ENCODE data around the gene UBR1.

Gene UBR1

DNA sequence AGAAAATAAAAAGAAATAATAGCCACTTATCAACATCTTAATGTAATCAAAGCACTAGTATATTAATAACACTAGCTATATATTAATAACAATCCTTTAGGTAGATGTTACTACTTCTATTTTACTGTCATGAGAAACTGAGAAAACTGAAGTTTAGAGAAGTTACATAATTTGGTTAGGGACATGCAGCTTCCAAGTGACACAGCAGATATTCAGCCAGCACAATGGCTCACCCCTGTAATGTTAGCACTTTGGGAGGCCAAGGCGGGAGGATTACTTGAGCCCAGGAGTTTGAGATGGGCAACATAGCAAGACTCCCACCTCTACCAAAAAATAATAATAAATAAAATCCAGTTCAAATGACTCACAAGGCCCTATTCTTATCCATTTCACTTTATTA lies 1.9 kb upstream of the UBR1 start:
- DNase-seq (ENCODE audit: low read depth) = no peak
- TF ChIP-seq, protein P1, sequence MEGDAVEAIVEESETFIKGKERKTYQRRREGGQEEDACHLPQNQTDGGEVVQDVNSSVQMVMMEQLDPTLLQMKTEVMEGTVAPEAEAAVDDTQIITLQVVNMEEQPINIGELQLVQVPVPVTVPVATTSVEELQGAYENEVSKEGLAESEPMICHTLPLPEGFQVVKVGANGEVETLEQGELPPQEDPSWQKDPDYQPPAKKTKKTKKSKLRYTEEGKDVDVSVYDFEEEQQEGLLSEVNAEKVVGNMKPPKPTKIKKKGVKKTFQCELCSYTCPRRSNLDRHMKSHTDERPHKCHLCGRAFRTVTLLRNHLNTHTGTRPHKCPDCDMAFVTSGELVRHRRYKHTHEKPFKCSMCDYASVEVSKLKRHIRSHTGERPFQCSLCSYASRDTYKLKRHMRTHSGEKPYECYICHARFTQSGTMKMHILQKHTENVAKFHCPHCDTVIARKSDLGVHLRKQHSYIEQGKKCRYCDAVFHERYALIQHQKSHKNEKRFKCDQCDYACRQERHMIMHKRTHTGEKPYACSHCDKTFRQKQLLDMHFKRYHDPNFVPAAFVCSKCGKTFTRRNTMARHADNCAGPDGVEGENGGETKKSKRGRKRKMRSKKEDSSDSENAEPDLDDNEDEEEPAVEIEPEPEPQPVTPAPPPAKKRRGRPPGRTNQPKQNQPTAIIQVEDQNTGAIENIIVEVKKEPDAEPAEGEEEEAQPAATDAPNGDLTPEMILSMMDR (IDR thresholded peaks at IDR 0.05; ENCODE audit: low read length, missing control alignments) = no peak
- H3K4me3 ChIP-seq (replicated peaks; ENCODE audit: low read depth, low read length) = no peak overlapping the region

DNA sequence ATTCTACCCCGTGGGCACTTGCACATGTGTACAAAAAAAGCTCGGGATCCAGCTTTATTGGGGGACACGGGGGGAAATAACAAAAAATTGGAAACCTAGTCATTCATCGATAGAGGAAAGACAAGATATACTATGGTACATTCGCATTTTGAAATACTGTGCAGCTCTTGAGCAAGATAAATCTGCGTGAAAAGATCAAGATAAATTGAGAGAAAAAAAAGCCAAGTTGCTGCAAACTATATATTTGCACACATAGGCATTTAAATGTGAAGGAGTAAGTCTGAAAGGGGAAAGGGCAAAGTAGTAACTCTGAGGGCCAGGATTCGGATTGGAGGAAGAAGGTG lies 620 bp upstream of the UBR1 start:
- TF ChIP-seq, protein P1 (IDR thresholded peaks at IDR 0.05; ENCODE audit: low read length, missing control alignments) = no peak
- DNase-seq (ENCODE audit: low read depth) = no peak
- peak overlapping the region; percentile 93 for H3K4me3 ChIP-seq (replicated peaks; ENCODE audit: low read depth, low read length)

DNA sequence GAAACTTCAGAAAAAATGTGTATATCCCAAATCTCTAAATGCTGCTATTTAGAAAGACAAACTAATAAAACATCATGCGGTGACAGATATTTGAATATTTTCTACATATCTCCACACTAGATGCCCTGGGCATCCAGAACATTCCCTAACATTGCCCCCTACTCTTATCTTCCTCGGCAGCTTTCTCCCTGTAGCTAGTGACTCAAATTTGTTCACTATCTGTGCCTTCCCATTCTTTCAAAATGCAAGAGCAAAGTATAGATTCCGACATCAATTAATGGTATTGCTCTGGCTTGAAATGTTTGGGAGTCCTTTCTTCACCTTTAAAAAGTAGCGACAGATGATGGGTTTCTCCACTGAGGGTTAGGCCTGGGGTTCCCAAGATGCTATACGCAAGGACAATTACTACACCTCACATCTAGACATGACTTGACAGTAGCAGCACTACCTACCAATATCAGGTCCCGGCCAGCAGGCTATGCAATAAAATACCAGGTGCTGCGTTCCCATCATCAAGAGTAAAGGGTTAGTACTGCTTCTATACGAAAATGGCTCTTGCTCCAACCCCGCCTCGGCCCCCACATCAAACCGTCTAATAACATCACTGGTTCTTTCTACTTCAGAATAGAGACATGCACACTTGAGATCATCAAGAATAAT lies 631 bp downstream of the UBR1 start:
- TF ChIP-seq, protein P1 (IDR thresholded peaks at IDR 0.05; ENCODE audit: low read length, missing control alignments) = no peak

DNA sequence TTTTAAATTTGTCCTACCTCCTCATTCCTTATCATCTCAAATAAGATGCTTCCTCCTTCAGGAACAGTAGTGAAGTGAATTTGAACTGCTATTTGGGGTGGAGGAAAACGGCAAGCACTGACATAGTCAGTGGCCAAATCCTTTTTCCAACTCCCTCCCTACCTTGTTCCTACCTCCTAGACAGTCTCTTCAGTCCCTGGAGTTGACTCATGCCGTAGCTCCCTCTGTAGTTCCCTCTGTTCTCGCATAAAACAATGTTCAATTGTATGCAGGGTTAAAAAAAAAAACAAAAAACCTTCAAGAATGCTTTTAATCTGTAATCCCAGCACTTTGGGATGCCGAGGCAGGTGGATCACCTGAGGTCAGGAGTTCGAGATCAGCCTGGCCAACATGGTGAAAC lies 1.4 kb downstream of the UBR1 start:
- TF ChIP-seq, protein P1 (IDR thresholded peaks at IDR 0.05; ENCODE audit: low read length, missing control alignments) = no peak
- H3K4me3 ChIP-seq (replicated peaks; ENCODE audit: low read depth, low read length) = peak overlapping the region; percentile 93
- no peak for DNase-seq (ENCODE audit: low read depth)

More for the DNA sequence above, 631 bp downstream of the UBR1 start:
- peak overlapping the region; percentile 93 for H3K4me3 ChIP-seq (replicated peaks; ENCODE audit: low read depth, low read length)
- peak; percentile 13 for DNase-seq (ENCODE audit: low read depth)

DNA sequence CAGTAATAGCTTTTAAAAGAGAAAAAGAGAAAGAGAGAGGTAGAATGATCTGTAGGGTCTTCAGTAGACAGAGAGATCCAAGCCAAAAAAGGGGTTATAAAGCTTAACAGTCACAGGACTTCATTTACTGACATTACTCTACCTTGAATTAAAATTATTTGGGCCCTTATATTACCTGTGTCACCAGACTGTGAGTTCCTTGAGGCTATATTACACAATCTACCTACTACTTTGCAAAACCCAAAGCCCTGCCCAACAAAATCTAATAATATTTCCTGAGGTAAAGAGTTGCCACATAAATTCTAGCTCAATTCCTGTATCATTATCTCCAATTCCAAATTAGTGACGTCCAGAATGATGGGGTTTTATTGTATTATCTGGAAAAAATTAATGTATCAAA lies 1.9 kb downstream of the UBR1 start:
- no peak for DNase-seq (ENCODE audit: low read depth)
- no peak overlapping the region for H3K4me3 ChIP-seq (replicated peaks; ENCODE audit: low read depth, low read length)

DNA sequence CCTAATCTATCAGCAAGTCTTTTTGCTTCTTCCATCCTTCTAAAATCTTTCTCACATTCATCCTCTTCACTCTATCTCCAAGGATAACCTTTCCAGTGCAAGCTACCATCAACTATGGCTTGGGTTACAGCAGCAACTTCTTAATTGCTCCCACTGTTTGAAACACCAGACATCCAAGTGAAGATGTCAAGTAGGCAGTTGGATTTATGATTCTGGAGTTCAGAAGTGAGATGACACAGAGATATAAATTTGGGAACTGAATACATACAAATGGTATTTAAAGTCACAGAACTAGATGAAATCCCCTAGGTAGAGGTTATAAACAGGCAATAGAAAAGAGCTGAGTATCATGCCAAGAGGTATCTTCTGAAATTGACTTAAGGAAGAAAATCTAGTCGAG lies 3.7 kb downstream of the UBR1 start:
- TF ChIP-seq, protein P1 (IDR thresholded peaks at IDR 0.05; ENCODE audit: low read length, missing control alignments) = no peak
- no peak for DNase-seq (ENCODE audit: low read depth)
- H3K4me3 ChIP-seq (replicated peaks; ENCODE audit: low read depth, low read length) = no peak overlapping the region

More for the DNA sequence above, 1.9 kb downstream of the UBR1 start:
- TF ChIP-seq, protein P1 (IDR thresholded peaks at IDR 0.05; ENCODE audit: low read length, missing control alignments) = no peak

DNA sequence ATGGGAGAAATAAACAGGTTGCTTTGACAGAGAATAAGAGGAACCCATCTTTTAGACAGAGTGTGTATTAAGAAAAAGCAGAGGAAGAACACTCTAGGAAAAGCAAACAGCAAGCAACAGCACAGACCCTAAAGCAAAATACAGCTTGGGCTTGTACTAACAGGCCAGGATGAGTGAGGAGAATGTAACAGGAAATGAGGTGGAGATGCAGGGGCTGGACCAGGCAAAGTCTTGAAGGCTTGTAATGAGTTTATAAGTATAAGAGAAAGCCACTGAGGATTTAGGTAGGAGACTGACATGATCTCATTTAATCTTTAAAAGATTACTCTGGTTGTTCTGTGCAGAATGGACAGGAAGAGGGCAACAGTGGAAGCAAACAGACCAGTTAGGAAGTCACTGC lies 4.9 kb downstream of the UBR1 start:
- TF ChIP-seq, protein P1 (IDR thresholded peaks at IDR 0.05; ENCODE audit: low read length, missing control alignments) = no peak
- no peak for DNase-seq (ENCODE audit: low read depth)
- no peak overlapping the region for H3K4me3 ChIP-seq (replicated peaks; ENCODE audit: low read depth, low read length)
